Stimulated activated naive CD8-positive, alpha-beta T cell treated with anti-CD3 and anti-CD28 coated beads, Interleukin-15, Interleukin-2, amounts not matched to agents 100 ng/mL and 50 ng/mL, for 24 hours (primary cell): ENCODE data around the gene IL17REL.

Experiments
- H3K27ac Mint-ChIP-seq: one replicate; pipeline ENCODE4 v1.8.0; 2021; ENCODE audit warnings: mild to moderate bottlenecking, mixed read lengths
- H3K27me3 Mint-ChIP-seq: one replicate; pipeline ENCODE4 v1.8.0; 2021; ENCODE audit warnings: mixed read lengths
- H3K36me3 Mint-ChIP-seq: one replicate; pipeline ENCODE4 v1.8.0; 2021; ENCODE audit warnings: low read depth, mixed read lengths
- H3K4me1 Mint-ChIP-seq: one replicate; pipeline ENCODE4 v1.8.0; 2021; ENCODE audit warnings: low read depth, mixed read lengths
- H3K4me3 Mint-ChIP-seq: one replicate; pipeline ENCODE4 v1.8.0; 2021; ENCODE audit warnings: mild to moderate bottlenecking, mixed read lengths
- H3K9me3 Mint-ChIP-seq: one replicate; pipeline ENCODE4 v1.8.0; 2021; ENCODE audit warnings: mixed read lengths

IL17REL gene

GRCh38 chr22:49958931-49959781 is 53.4 kb downstream of the IL17REL start:
- Mint-ChIP-seq H3K27me3 (no peaks in the 10 kb centered on the region), H3K36me3 (peaks cover 24% of the 10 kb centered on the region), H3K9me3 (no peaks in the 10 kb centered on the region), H3K4me3 (peak overlapping the region; percentile 87), H3K27ac (peak overlapping the region; percentile 93), H3K4me1 (peaks cover 18% of the 10 kb centered on the region)

GRCh38 chr22:49958366-49958921 is 54.1 kb downstream of the IL17REL start:
- Mint-ChIP-seq H3K9me3 (no peaks in the 10 kb centered on the region), H3K4me3 (peak overlapping the region; percentile 87), H3K27ac (peak overlapping the region; percentile 93), H3K27me3 (no peaks in the 10 kb centered on the region), H3K36me3 (peaks cover 17% of the 10 kb centered on the region), H3K4me1 (peaks cover 11% of the 10 kb centered on the region)

GRCh38 chr22:49957826-49958365 is 54.7 kb downstream of the IL17REL start:
- Mint-ChIP-seq H3K27ac (peak overlapping the region; percentile 11), H3K4me3 (no peak overlapping the region)

GRCh38 chr22:49956914-49957825 is 55.4 kb downstream of the IL17REL start:
- H3K36me3 Mint-ChIP-seq: peaks cover 6% of the 10 kb centered on the region
- no peaks in the 10 kb centered on the region for H3K27me3 Mint-ChIP-seq
- peaks cover 10% of the 10 kb centered on the region for H3K4me1 Mint-ChIP-seq
- no peak overlapping the region for H3K27ac Mint-ChIP-seq
- no peak overlapping the region for H3K4me3 Mint-ChIP-seq
- no peaks in the 10 kb centered on the region for H3K9me3 Mint-ChIP-seq

More at GRCh38 chr22:49957826-49958365, 54.7 kb downstream of the IL17REL start:
- H3K4me1 Mint-ChIP-seq: peaks cover 10% of the 10 kb centered on the region
- no peaks in the 10 kb centered on the region for H3K27me3 Mint-ChIP-seq
- H3K36me3 Mint-ChIP-seq: peaks cover 12% of the 10 kb centered on the region
- H3K9me3 Mint-ChIP-seq: no peaks in the 10 kb centered on the region

- Mint-ChIP-seq H3K36me3 (peaks cover under 1% of the 10 kb centered on the region), H3K9me3 (no peaks in the 10 kb centered on the region)
Measured at GRCh38 chr22:49956418-49956770, 56.2 kb downstream of the IL17REL start.

GRCh38 chr22:49955581-49956417 is 56.8 kb downstream of the IL17REL start:
- no peaks in the 10 kb centered on the region for H3K9me3 Mint-ChIP-seq
- H3K27ac Mint-ChIP-seq: no peak overlapping the region
- peaks cover 10% of the 10 kb centered on the region for H3K4me1 Mint-ChIP-seq
- no peaks in the 10 kb centered on the region for H3K36me3 Mint-ChIP-seq
- no peak overlapping the region for H3K4me3 Mint-ChIP-seq
- no peaks in the 10 kb centered on the region for H3K27me3 Mint-ChIP-seq

More at GRCh38 chr22:49956418-49956770, 56.2 kb downstream of the IL17REL start:
- Mint-ChIP-seq H3K27ac (no peak overlapping the region), H3K4me3 (no peak overlapping the region), H3K4me1 (peaks cover 10% of the 10 kb centered on the region), H3K27me3 (no peaks in the 10 kb centered on the region)

GRCh38 chr22:49954991-49955580 is 57.5 kb downstream of the IL17REL start:
- H3K4me3 Mint-ChIP-seq: no peak overlapping the region
- no peaks in the 10 kb centered on the region for H3K27me3 Mint-ChIP-seq
- H3K4me1 Mint-ChIP-seq: peaks cover 10% of the 10 kb centered on the region
- no peak overlapping the region for H3K27ac Mint-ChIP-seq
- no peaks in the 10 kb centered on the region for H3K36me3 Mint-ChIP-seq
- H3K9me3 Mint-ChIP-seq: no peaks in the 10 kb centered on the region

GRCh38 chr22:49954354-49954753 is 58.2 kb downstream of the IL17REL start:
- peaks cover 6% of the 10 kb centered on the region for H3K4me1 Mint-ChIP-seq
- H3K27ac Mint-ChIP-seq: no peak overlapping the region
- no peaks in the 10 kb centered on the region for H3K36me3 Mint-ChIP-seq
- no peaks in the 10 kb centered on the region for H3K27me3 Mint-ChIP-seq
- H3K9me3 Mint-ChIP-seq: no peaks in the 10 kb centered on the region
- H3K4me3 Mint-ChIP-seq: no peak overlapping the region

GRCh38 chr22:49953680-49954344 is 58.8 kb downstream of the IL17REL start:
- Mint-ChIP-seq H3K4me1 (peaks cover under 1% of the 10 kb centered on the region), H3K27me3 (no peaks in the 10 kb centered on the region), H3K9me3 (no peaks in the 10 kb centered on the region), H3K27ac (no peak overlapping the region), H3K36me3 (no peaks in the 10 kb centered on the region), H3K4me3 (no peak overlapping the region)

- Mint-ChIP-seq H3K9me3 (no peaks in the 10 kb centered on the region), H3K27ac (no peak overlapping the region), H3K36me3 (no peaks in the 10 kb centered on the region), H3K27me3 (no peaks in the 10 kb centered on the region), H3K4me1 (no peaks in the 10 kb centered on the region), H3K4me3 (no peak overlapping the region)
Measured at GRCh38 chr22:49953027-49953679, 59.4 kb downstream of the IL17REL start.

GRCh38 chr22:49951986-49952896 is 60.3 kb downstream of the IL17REL start:
- H3K9me3 Mint-ChIP-seq: no peaks in the 10 kb centered on the region
- H3K27me3 Mint-ChIP-seq: no peaks in the 10 kb centered on the region
- no peak overlapping the region for H3K27ac Mint-ChIP-seq
- H3K4me3 Mint-ChIP-seq: no peak overlapping the region
- no peaks in the 10 kb centered on the region for H3K36me3 Mint-ChIP-seq
- no peaks in the 10 kb centered on the region for H3K4me1 Mint-ChIP-seq

GRCh38 chr22:49951678-49951985 is 60.9 kb downstream of the IL17REL start:
- no peaks in the 10 kb centered on the region for H3K9me3 Mint-ChIP-seq
- no peaks in the 10 kb centered on the region for H3K36me3 Mint-ChIP-seq
- H3K27me3 Mint-ChIP-seq: no peaks in the 10 kb centered on the region
- H3K4me3 Mint-ChIP-seq: no peak overlapping the region
- no peak overlapping the region for H3K27ac Mint-ChIP-seq
- H3K4me1 Mint-ChIP-seq: no peaks in the 10 kb centered on the region
